OCI-LY3 (cell line): ENCODE data around the gene NCOR2.

ENCODE experiments used
- H2AFZ ChIP-seq: fragments of 200-600, 300-600 bp; shearing (Covaris generic); 2 replicates; pipeline ENCODE4 v1.6.0; 2014; ENCODE audit warnings: antibody characterized with exemption, low read depth, low read length
- H3K27ac ChIP-seq: fragments of 200-600, 300-600 bp; sonication (generic); 2 replicates; pipeline ENCODE4 v1.5.1; 2014; ENCODE audit warnings: mild to moderate bottlenecking, low read length, moderate library complexity, mixed read lengths
- H3K27me3 ChIP-seq: fragments of 200-600, 300-600 bp; sonication (generic); 2 replicates; pipeline ENCODE4 v1.6.1; 2014; ENCODE audit warnings: low read depth, low read length, mixed read lengths
- H3K36me3 ChIP-seq: fragments of 200-600, 300-600 bp; sonication (generic); replicated peaks from 2 replicates; pipeline ENCODE3; 2014; ENCODE audit warnings: low read depth, low read length, mixed read lengths
- H3K4me1 ChIP-seq: fragments of 300-600, 200-600 bp; sonication (generic); 2 replicates; pipeline ENCODE4 v1.6.1; 2014; ENCODE audit warnings: low read length, mixed read lengths
- H3K4me2 ChIP-seq: fragments of 200-600, 300-600 bp; sonication (generic); 2 replicates; pipeline ENCODE4 v1.6.1; 2014; ENCODE audit warnings: low read length, mixed read lengths
- H3K4me3 ChIP-seq: fragments of 300-600, 200-600 bp; sonication (generic); 2 replicates; pipeline ENCODE4 v1.5.1; 2014; ENCODE audit warnings: antibody characterized with exemption, mild to moderate bottlenecking, low read length, moderate library complexity
- H3K79me2 ChIP-seq: fragments of 300-600, 200-600 bp; shearing (Covaris generic); 2 replicates; pipeline ENCODE4 v1.6.1; 2014; ENCODE audit warnings: mild to moderate bottlenecking, low read length, mixed read lengths
- H3K9ac ChIP-seq: fragments of 300-600, 200-600 bp; shearing (Covaris generic); 2 replicates; pipeline ENCODE4 v1.6.0; 2014; ENCODE audit warnings: mild to moderate bottlenecking, low read length, moderate library complexity
- H3K9me3 ChIP-seq: fragments of 200-600, 300-600 bp; shearing (Covaris generic); 2 replicates; pipeline ENCODE4 v1.6.1; 2014; ENCODE audit warnings: low read length, mixed read lengths; ENCODE audit not compliant: insufficient read depth
- H4K20me1 ChIP-seq: fragments of 200-600, 300-600 bp; sonication (generic); 2 replicates; pipeline ENCODE4 v1.6.1; 2016; ENCODE audit warnings: low read length, mixed read lengths; ENCODE audit not compliant: insufficient read depth
- CTCF ChIP-seq: fragments of 200-600, 300-600 bp; sonication (generic); IDR thresholded peaks from 2 replicates; pipeline ENCODE4 v1.5.1; 2014; ENCODE audit warnings: antibody characterized with exemption, low read length, low read depth
- EZH2phosphoT487 ChIP-seq: fragments of 200-600 bp; shearing (Covaris generic); IDR thresholded peaks from 2 replicates; pipeline ENCODE4 v1.6.1; 2018; ENCODE audit warnings: antibody characterized with exemption, mixed run types, low read depth

Gene NCOR2

DNA sequence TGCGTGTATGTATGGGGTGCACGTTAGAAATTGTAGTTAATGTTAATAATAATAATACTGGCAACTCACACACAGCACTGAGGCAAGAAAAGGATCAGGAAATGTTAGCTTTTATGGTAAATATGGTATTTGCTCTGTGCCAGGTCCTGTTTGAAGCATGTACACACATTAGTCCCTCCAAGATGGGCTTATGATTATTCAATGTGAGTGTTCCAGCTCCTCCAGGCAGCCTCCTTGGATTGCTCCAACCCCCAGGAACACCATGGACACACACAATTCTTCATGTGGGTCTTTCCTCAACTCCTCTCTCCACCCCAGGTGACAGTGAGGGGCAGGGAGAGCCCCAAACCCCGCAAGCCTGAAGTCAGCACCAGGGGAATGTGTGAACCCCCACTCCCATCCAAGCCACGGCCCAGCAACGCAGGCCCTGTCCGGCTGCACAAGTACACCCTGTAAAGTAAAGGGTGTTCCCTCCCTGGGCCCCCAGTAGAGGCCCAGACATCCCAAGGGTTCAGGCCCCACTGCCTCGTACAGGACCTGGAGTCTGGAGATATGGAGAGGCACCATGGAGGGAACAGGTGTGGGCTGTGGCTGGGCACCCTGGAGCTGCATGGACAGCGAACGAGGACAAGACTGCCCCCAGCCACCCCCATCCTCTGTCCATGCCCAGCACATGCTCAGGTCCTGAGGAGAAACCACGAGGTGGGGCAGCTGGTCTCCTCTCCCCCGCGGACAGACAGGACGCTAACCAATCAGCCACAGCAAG is 41.3 kb downstream of the NCOR2 start:
- Histone ChIP-seq H3K27ac (no peak overlapping the region), H3K36me3 (no peaks in the 10 kb centered on the region), H3K9me3 (no peaks in the 10 kb centered on the region), H3K4me2 (no peak overlapping the region), H3K4me1 (no peaks in the 10 kb centered on the region), H3K27me3 (no peaks in the 10 kb centered on the region), H2AFZ (no peak overlapping the region), H3K79me2 (peaks cover 66% of the 10 kb centered on the region), H3K4me3 (no peak overlapping the region), H4K20me1 (peaks cover 81% of the 10 kb centered on the region), H3K9ac (no peak overlapping the region)
- TF ChIP-seq CTCF, result no peak
- TF ChIP-seq EZH2phosphoT487, result no peak

DNA sequence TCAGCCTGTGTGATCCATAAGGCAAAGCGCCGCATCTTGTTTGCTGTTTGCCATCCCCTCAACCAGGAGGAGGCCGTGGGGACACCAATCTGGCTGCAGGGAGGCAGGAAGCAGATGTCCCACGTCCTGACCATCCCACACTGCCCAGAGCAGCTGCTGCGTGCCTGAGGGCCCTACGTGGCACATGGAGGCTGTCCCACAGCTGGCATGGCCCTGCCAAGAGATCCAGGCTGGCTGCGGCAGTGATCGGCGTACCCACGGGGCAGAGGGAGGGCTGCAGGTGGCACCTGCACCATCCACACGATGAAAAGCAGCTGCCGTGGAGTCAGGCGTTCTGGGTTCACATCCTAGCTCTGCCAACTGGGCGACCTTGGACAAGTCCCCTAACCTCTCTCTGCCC is 42.0 kb downstream of the NCOR2 start:
- Histone ChIP-seq H2AFZ (no peak overlapping the region), H3K9ac (no peak overlapping the region), H3K4me1 (no peaks in the 10 kb centered on the region), H3K4me2 (no peak overlapping the region), H3K27me3 (no peaks in the 10 kb centered on the region), H4K20me1 (peaks cover 81% of the 10 kb centered on the region), H3K27ac (no peak overlapping the region), H3K36me3 (no peaks in the 10 kb centered on the region), H3K9me3 (no peaks in the 10 kb centered on the region), H3K4me3 (no peak overlapping the region), H3K79me2 (peaks cover 68% of the 10 kb centered on the region)
- TF ChIP-seq CTCF (no peak), EZH2phosphoT487 (no peak)

DNA sequence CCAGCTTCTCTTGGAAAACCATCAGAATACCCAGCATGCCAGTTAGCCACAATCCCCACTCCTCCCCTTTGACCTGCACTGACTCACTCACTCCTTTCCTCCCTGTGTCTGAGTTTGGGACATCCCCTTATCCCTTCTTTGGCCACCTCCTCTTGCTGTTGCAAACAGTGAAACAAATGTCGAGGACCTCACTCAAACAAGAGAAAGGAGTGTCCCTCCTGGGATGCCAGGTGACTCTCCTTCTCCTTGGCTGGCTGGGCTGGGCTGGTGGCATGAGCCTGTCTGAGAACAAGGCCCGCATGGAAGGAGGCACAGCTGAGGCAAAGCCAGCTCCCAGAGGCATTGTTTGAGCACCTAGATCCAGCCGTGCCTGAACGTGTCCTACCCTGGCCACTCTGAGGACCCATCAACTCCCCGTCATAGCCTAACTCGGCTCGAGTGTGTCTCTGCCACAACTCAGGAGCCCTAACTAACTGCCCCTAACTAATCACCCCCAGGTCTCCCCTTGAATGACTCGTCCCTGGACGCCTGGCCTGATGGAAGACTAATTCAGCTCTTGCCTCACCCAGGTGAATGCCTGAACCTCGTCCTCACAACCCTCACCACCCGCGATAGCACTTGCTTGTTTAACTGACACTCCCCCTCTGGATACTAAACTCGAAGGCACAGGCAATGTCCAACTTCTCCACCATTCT is 43.0 kb downstream of the NCOR2 start:
- no peak overlapping the region for H3K27ac ChIP-seq
- H3K79me2 ChIP-seq, result peaks cover 69% of the 10 kb centered on the region
- H3K36me3 ChIP-seq, result no peaks in the 10 kb centered on the region
- H3K4me1 ChIP-seq, result no peaks in the 10 kb centered on the region
- H3K4me3 ChIP-seq, result no peak overlapping the region
- no peaks in the 10 kb centered on the region for H3K9me3 ChIP-seq
- H3K9ac ChIP-seq, result no peak overlapping the region
- peaks cover 80% of the 10 kb centered on the region for H4K20me1 ChIP-seq
- no peak overlapping the region for H2AFZ ChIP-seq
- no peaks in the 10 kb centered on the region for H3K27me3 ChIP-seq
- H3K4me2 ChIP-seq, result no peak overlapping the region
- TF ChIP-seq CTCF (no peak), EZH2phosphoT487 (no peak)

DNA sequence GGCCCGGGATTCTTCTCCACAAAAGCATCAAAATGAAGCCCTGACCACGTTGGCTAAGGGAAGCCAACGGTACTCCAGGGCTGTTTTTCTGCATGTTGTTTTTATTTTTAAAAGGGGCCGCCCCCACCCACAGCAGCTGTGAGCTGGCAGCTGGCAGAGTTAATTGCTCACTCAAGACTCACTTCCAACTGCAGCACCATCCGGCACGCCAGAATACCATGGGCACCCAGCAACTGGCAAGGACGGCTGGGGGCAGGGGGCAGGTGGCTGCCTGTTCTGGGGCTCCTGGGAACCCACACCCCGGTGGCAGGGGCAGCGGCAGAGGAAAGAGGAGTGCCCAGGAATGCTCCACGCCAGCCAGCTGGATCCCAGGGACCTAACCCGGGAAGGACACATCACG is 44.3 kb downstream of the NCOR2 start:
- TF ChIP-seq CTCF (no peak), EZH2phosphoT487 (no peak)
- H3K79me2 ChIP-seq, result peaks cover 74% of the 10 kb centered on the region
- H3K27me3 ChIP-seq, result no peaks in the 10 kb centered on the region
- no peak overlapping the region for H3K27ac ChIP-seq
- no peaks in the 10 kb centered on the region for H3K9me3 ChIP-seq
- H3K4me2 ChIP-seq, result no peak overlapping the region
- H3K4me1 ChIP-seq, result no peaks in the 10 kb centered on the region
- H2AFZ ChIP-seq, result no peak overlapping the region
- H3K9ac ChIP-seq, result no peak overlapping the region
- H3K36me3 ChIP-seq, result no peaks in the 10 kb centered on the region
- peaks cover 87% of the 10 kb centered on the region for H4K20me1 ChIP-seq
- H3K4me3 ChIP-seq, result no peak overlapping the region
